Type B pancreatic cell (in vitro differentiated cells): Measurements from ENCODE around the gene JPH3. TPM values are rescaled to one million over a fixed set of nuclear protein-coding genes. Genes with fewer than 3 reads are reported as not detected.
A peak's percentile ranks its signal among the peaks of the same experiment; 100 is the strongest.

Experiments
- DNase-seq: peaks from one replicate; pipeline ENCODE4 v3.0.0; 2021; ENCODE audit warnings: mixed read lengths; ENCODE audit not compliant: unreplicated experiment; ENCODE audit errors: extremely low spot score
- H3K27ac Mint-ChIP-seq: 2 replicates; pipeline ENCODE4 v1.8.0; 2021; ENCODE audit warnings: mild to moderate bottlenecking, mixed read lengths
- H3K27me3 Mint-ChIP-seq: 2 replicates; pipeline ENCODE4 v1.8.0; 2021; ENCODE audit warnings: mixed read lengths
- H3K36me3 Mint-ChIP-seq: 2 replicates; pipeline ENCODE4 v1.8.0; 2021; ENCODE audit warnings: mixed read lengths
- H3K4me1 Mint-ChIP-seq: one replicate; pipeline ENCODE4 v1.8.0; 2021; ENCODE audit warnings: mixed read lengths; ENCODE audit not compliant: unreplicated experiment
- H3K4me3 Mint-ChIP-seq: 2 replicates; pipeline ENCODE4 v1.8.0; 2021; ENCODE audit warnings: mild to moderate bottlenecking, mixed read lengths
- H3K9me3 Mint-ChIP-seq: 2 replicates; pipeline ENCODE4 v1.8.0; 2021; ENCODE audit warnings: mixed read lengths
- total RNA-seq: library from RNA; stranded (reverse); gene quantifications from 2 replicates; pipeline ENCODE4 v1.2.1, GENCODE V29; 2021; ENCODE audit warnings: low replicate concordance
- TF ChIP-seq, protein P1 (sequence below): fragments of 200-600 bp; sonication (generic); conservative IDR thresholded peaks from 2 replicates; pipeline ENCODE4 v1.5.0; 2021; ENCODE audit warnings: antibody characterized with exemption, mild to moderate bottlenecking

Gene JPH3
- total RNA-seq, 1 donor from 2014 or later = 7.2 TPM

DNA sequence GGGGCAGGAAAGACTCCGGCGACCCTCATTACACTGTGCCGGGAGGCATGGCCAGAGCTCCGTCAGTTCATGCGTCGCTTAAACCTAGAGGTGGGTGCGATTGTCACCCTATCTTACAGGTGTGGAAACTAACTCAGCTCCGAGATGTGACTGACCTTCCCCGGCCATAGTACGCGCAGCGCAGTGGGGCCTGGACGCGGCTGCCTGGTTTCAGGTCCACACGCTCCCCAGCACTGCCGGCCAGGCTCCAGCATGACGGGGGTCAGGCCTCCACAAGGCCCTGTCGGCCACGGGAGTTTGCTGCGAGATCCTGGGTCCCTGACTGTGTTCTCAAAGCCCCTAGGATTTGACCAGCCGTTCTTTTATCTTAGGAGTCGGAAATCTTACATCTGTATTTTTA lies 34.4 kb downstream of the JPH3 start:
- H3K27ac Mint-ChIP-seq = no peak overlapping the region
- H3K4me1 Mint-ChIP-seq = no peaks in the 10 kb centered on the region
- H3K9me3 Mint-ChIP-seq = no peaks in the 10 kb centered on the region
- H3K4me3 Mint-ChIP-seq = no peak overlapping the region
- peaks cover 3% of the 10 kb centered on the region for H3K27me3 Mint-ChIP-seq
- TF ChIP-seq, protein P1, sequence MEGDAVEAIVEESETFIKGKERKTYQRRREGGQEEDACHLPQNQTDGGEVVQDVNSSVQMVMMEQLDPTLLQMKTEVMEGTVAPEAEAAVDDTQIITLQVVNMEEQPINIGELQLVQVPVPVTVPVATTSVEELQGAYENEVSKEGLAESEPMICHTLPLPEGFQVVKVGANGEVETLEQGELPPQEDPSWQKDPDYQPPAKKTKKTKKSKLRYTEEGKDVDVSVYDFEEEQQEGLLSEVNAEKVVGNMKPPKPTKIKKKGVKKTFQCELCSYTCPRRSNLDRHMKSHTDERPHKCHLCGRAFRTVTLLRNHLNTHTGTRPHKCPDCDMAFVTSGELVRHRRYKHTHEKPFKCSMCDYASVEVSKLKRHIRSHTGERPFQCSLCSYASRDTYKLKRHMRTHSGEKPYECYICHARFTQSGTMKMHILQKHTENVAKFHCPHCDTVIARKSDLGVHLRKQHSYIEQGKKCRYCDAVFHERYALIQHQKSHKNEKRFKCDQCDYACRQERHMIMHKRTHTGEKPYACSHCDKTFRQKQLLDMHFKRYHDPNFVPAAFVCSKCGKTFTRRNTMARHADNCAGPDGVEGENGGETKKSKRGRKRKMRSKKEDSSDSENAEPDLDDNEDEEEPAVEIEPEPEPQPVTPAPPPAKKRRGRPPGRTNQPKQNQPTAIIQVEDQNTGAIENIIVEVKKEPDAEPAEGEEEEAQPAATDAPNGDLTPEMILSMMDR = peak; percentile 10
- DNase-seq = no peak
- H3K36me3 Mint-ChIP-seq = no peaks in the 10 kb centered on the region

DNA sequence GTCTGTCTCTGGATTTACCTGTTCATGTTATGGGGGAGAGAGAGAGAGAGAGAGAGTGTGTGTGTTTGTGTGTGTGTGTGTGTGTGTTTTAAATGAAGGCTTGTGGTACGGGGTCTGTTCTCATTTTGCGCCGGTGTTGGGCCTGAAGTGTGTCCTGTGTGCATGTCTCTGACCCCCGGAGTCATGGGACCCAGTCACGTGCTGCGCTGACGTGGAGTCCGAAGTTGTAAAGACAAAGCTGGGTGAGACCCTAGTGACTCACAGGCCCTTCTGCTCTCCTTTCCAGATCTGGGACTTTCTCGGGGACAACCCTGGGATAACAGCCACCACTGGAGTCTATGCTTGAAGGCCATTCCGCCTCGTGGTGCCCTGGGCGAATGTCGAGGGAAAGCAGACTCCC lies 35.0 kb downstream of the JPH3 start:
- Mint-ChIP-seq H3K27me3 (peaks cover 3% of the 10 kb centered on the region), H3K4me1 (no peaks in the 10 kb centered on the region)

DNA sequence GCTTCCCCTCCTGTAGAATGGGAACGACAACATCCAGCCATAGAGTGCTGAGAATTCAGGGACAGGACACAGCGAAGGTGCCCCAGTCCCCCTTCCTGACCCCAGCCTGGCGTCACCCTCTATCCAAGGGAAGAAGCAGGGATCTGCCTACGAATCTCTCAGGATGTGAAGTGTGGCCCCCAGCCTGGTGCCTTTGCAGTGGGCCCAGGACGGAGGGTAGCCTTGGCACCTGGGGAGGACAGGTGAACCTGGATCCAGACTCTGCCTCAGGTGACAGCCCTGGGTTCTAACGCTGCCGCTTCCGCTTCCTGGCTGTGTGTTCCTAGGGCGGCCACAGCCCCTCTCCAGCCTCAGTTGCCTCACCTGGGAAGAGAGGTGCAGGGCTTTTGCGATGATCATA lies 36.4 kb downstream of the JPH3 start:
- no peaks in the 10 kb centered on the region for H3K9me3 Mint-ChIP-seq
- no peak overlapping the region for H3K4me3 Mint-ChIP-seq
- no peak overlapping the region for H3K27ac Mint-ChIP-seq
- H3K36me3 Mint-ChIP-seq = no peaks in the 10 kb centered on the region
- TF ChIP-seq, protein P1 = no peak
- H3K4me1 Mint-ChIP-seq = no peaks in the 10 kb centered on the region
- no peak for DNase-seq
- H3K27me3 Mint-ChIP-seq = peaks cover 3% of the 10 kb centered on the region

More for the DNA sequence above, 35.0 kb downstream of the JPH3 start:
- no peak overlapping the region for H3K4me3 Mint-ChIP-seq
- no peak overlapping the region for H3K27ac Mint-ChIP-seq
- DNase-seq = no peak
- no peaks in the 10 kb centered on the region for H3K9me3 Mint-ChIP-seq
- TF ChIP-seq, protein P1 = no peak
- H3K36me3 Mint-ChIP-seq = no peaks in the 10 kb centered on the region

DNA sequence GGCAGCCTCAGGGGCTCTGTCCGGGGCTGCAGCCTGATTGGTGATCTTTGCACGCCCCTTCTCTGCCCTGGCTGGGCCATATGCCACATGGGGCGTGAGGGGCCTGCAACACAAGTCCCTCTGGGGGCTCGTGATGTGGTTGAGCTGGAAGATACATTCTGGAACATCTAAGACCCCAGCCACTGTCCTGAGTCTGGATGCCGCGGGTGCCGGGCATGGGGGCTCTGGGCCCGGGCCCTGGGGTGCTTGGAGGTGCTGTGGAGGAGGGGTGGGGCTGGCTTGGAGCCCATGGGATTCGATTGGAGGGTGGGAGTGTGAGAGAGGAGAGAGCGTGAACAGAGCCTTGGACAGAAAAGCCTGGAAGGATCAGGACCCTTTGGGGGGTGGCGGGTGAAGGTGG lies 39.4 kb downstream of the JPH3 start:
- H3K27ac Mint-ChIP-seq = no peak overlapping the region
- H3K36me3 Mint-ChIP-seq = no peaks in the 10 kb centered on the region

DNA sequence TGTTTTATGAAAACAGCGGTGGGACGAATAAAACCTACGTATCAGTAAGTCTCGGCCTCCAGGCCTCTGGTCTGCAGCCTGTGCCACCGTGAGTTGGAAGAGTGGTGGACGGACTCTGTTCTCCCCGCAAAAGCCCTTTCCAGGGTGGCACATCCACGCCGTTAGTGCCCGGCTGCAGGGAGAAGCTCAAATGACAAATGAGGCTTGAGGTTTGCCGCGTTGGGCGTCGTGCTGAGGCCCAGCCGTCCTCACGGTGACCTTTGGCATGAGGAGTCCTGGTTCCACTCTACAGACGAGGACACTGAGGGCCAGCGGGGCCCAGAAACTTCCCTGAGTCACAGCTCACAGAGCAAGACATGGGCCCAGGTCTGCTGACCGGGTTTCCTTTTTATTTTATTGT lies 40.2 kb downstream of the JPH3 start:
- H3K27me3 Mint-ChIP-seq = no peaks in the 10 kb centered on the region
- H3K4me3 Mint-ChIP-seq = no peak overlapping the region
- H3K9me3 Mint-ChIP-seq = no peaks in the 10 kb centered on the region
- H3K27ac Mint-ChIP-seq = no peak overlapping the region
- H3K4me1 Mint-ChIP-seq = no peaks in the 10 kb centered on the region
- no peaks in the 10 kb centered on the region for H3K36me3 Mint-ChIP-seq
- TF ChIP-seq, protein P1 = no peak
- DNase-seq = no peak

More for the DNA sequence above, 39.4 kb downstream of the JPH3 start:
- DNase-seq = no peak
- Mint-ChIP-seq H3K4me3 (no peak overlapping the region), H3K27me3 (no peaks in the 10 kb centered on the region), H3K9me3 (no peaks in the 10 kb centered on the region), H3K4me1 (no peaks in the 10 kb centered on the region)
- TF ChIP-seq, protein P1 = no peak

DNA sequence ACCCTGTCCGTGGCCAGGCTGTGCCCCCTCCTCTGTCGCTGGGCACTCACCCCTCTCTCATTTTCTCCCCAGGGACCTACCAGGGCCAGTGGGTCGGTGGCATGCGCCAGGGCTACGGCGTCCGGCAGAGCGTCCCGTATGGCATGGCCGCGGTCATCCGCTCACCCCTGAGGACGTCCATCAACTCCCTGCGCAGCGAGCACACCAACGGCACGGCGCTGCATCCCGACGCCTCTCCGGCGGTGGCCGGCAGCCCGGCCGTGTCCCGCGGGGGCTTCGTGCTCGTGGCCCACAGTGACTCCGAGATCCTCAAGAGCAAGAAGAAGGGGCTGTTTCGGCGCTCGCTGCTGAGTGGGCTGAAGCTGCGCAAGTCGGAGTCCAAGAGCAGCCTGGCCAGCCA lies 41.9 kb downstream of the JPH3 start:
- no peak overlapping the region for H3K4me3 Mint-ChIP-seq
- no peak overlapping the region for H3K27ac Mint-ChIP-seq
- TF ChIP-seq, protein P1 = no peak
- H3K9me3 Mint-ChIP-seq = no peaks in the 10 kb centered on the region
- no peak for DNase-seq
- peaks cover 4% of the 10 kb centered on the region for H3K27me3 Mint-ChIP-seq
- H3K4me1 Mint-ChIP-seq = no peaks in the 10 kb centered on the region
- no peaks in the 10 kb centered on the region for H3K36me3 Mint-ChIP-seq
